IgD-negative memory B cell (primary cell): Measurements from ENCODE around the gene ADRB1. TPM values are rescaled to one million over a fixed set of nuclear protein-coding genes. Genes with fewer than 3 reads are reported as not detected.
A peak's percentile ranks its signal among the peaks of the same experiment; 100 is the strongest.

Source experiments
- H3K27ac Mint-ChIP-seq, 3 donors: one replicate each; pipeline ENCODE4 v1.8.0; 2020 to 2022; ENCODE audit warnings: mild to moderate bottlenecking in 3 of 3, mixed read lengths in 3 of 3, moderate library complexity in 1 of 3
- H3K27me3 Mint-ChIP-seq: one replicate; pipeline ENCODE4 v1.8.0; 2021; ENCODE audit warnings: mixed read lengths
- H3K36me3 Mint-ChIP-seq: one replicate; pipeline ENCODE4 v1.8.0; 2020; ENCODE audit warnings: mild to moderate bottlenecking, mixed read lengths
- H3K4me1 Mint-ChIP-seq, 3 donors: one replicate each; pipeline ENCODE4 v1.8.0; 2020 to 2022; ENCODE audit warnings: mixed read lengths in 3 of 3, mild to moderate bottlenecking in 1 of 3
- H3K4me3 Mint-ChIP-seq, 4 donors: one replicate each; pipeline ENCODE4 v1.8.0; 2020 to 2022; ENCODE audit warnings: mild to moderate bottlenecking in 4 of 4, mixed read lengths in 4 of 4, moderate library complexity in 3 of 4
- H3K9me3 Mint-ChIP-seq, 3 donors: one replicate each; pipeline ENCODE4 v1.8.0; 2020 to 2021; ENCODE audit warnings: mixed read lengths in 3 of 3, mild to moderate bottlenecking in 1 of 3
- polyA plus RNA-seq: library from polyadenylated mRNA; unstranded; fragments of 300-500 nt; fragmentation: Illumina TruSeq; gene quantifications from one replicate; pipeline ENCODE4 v1.2.3, GENCODE V29; 2021

Gene ADRB1
- polyA plus RNA-seq, 1 donor from 2014 or later = not detected

DNA sequence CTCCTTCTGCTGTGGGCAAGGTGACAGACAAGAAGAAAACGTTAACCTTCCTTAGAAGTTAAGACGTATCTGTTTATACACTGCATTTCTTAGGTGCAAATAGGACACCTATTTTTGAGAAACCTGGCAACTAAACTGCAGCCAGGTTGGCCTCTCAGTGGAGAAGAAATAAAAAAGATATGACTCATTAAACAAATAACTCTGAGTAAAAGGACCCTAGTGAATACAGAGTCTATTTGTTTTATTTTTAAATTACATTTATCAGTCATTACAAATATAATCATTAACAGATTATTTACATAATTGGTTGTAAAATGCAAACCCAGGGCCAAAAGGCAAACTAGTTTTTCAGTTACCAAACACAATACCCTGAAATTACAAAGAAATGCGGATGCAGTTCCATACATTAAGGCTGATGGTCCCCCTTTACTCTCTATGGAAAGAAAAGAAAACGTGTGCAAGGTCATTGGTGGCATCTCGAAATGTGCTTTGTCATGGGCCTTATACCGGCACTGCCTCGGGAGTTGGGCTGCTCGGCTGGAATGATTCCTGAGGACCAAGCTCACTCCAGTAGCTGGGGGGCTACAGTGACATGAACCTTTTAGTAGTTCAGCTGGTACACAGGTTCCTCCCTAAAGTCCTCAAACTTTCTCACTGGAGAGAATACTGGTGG lies 38.4 kb downstream of the ADRB1 start:
- Mint-ChIP-seq H3K27ac (no peak overlapping the region), H3K4me1 (peaks cover 0 to 5% (median 2%) of the 10 kb centered on the region in 3 donors), H3K27me3 (peaks cover 4% of the 10 kb centered on the region), H3K4me3 (no peak overlapping the region), H3K36me3 (peaks cover 2% of the 10 kb centered on the region), H3K9me3 (peaks cover 0 to 2% (median 0%) of the 10 kb centered on the region in 3 donors)

DNA sequence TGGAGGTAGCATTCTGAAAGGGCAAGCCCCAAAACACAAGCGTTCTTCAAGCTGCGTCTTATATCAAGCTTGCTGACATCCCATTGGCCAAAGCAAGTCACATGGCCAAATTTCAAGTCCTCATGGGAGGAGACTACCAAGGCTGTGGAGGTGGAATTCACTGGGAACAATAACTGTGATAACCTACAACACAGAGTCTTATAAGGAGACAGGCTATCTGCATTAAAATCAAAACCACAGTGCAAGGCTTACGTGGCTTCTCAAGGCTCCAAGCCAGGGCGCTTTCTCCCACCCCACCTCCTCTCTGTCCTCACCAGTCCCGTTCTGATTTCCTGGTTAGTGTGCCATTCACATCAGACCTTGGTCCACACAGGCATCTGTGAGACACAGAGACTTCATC lies 39.4 kb downstream of the ADRB1 start:
- peaks cover 4% of the 10 kb centered on the region for H3K27me3 Mint-ChIP-seq
- H3K36me3 Mint-ChIP-seq = peaks cover 2% of the 10 kb centered on the region
- H3K9me3 Mint-ChIP-seq = peaks cover 0 to 2% (median 0%) of the 10 kb centered on the region in 3 donors
- H3K4me3 Mint-ChIP-seq = no peak overlapping the region
- no peak overlapping the region for H3K27ac Mint-ChIP-seq
- H3K4me1 Mint-ChIP-seq = no peaks in the 10 kb centered on the region

DNA sequence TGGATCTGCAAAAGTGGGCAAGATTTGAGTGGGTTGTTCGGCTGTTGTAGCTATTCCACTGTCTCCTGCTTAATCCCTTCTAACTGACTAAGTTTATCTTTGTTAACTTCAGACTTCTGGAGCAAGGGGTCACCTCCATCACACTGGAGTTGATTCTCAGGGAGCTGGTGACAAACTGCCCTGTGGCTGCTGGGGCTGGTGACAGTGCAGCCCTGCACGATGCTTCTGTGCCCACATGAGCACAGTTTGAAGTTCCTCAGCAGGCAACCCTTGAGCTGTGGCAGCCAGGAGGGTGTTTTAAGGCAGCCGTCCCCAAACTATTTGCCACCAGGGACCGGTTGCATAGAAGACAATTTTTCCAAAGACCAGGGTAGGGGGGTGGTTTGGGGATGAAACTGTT lies 40.5 kb downstream of the ADRB1 start:
- Mint-ChIP-seq H3K27ac (peak overlapping the region in 1 of 3 donors; percentile 65), H3K4me1 (no peaks in the 10 kb centered on the region), H3K36me3 (peaks cover 2% of the 10 kb centered on the region), H3K4me3 (no peak overlapping the region), H3K9me3 (peaks cover 0 to 2% (median 0%) of the 10 kb centered on the region in 3 donors), H3K27me3 (peaks cover 4% of the 10 kb centered on the region)

DNA sequence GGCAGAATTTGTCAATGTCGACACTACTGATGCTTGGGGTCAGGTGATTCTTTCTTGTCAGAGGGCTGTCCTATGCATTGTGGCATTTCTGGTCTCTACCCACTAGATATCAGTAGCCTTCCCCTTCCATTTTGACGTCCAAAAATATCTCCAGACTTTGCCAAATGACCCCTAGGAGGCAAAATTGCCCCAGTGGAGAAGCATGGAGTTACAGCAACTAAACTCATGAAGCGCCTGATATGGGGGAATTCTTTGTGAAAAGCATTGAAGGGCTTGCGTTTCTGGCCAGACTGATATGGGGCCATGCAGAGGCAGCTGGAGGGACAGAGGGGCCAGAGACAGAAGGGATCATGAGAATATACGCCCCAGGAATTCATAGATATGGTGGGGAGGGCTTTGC lies 43.6 kb downstream of the ADRB1 start:
- Mint-ChIP-seq H3K27me3 (no peaks in the 10 kb centered on the region), H3K4me1 (no peaks in the 10 kb centered on the region), H3K4me3 (no peak overlapping the region), H3K27ac (no peak overlapping the region), H3K36me3 (no peaks in the 10 kb centered on the region), H3K9me3 (peaks cover 0 to 2% (median 0%) of the 10 kb centered on the region in 3 donors)

DNA sequence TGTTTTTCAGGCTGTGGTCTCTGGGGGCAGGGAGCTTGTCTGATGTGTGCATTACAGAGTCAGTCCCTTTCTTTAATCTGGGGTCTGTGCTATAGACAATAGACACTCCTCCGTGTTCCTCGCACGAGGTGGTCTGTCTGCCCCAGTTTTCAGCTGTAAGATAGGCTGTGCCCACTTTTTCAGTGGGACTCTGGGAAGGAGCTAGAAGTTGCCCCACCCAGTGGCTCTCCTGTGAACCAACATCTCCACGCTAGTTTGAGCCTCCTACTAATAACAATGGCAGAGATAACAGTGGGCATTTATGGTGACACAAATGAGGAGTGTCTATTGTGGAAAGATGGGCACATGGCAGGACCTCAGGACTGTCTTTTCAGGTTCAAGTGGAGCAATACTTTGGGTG lies 44.0 kb downstream of the ADRB1 start:
- H3K4me3 Mint-ChIP-seq = no peak overlapping the region
- no peaks in the 10 kb centered on the region for H3K4me1 Mint-ChIP-seq
- peaks cover 0 to 2% (median 0%) of the 10 kb centered on the region in 3 donors for H3K9me3 Mint-ChIP-seq
- H3K27me3 Mint-ChIP-seq = no peaks in the 10 kb centered on the region
- no peaks in the 10 kb centered on the region for H3K36me3 Mint-ChIP-seq
- no peak overlapping the region for H3K27ac Mint-ChIP-seq

DNA sequence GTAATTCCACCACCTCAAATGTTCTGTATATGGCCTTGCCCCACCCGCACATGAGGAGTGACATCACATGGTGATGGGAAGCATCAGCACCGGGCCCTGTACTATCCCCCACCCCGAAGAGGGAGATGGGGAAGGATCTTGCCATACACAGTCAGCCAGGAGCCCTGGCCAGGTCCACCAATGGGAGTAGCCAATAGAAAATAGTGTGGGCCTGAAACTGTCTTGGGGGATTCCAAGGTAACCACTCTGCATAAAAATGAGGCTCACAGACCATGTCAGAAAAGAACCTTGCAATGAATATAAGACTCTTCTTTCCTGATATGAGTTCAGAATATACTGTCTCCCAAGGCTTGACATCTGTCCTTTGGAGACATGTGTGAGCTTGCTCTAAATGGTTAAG lies 51.1 kb downstream of the ADRB1 start:
- Mint-ChIP-seq H3K27me3 (no peaks in the 10 kb centered on the region), H3K27ac (no peak overlapping the region), H3K4me1 (peaks cover 29 to 42% (median 38%) of the 10 kb centered on the region in 3 donors), H3K36me3 (no peaks in the 10 kb centered on the region), H3K4me3 (peak overlapping the region in 1 of 4 donors; percentile 77), H3K9me3 (no peaks in the 10 kb centered on the region)

DNA sequence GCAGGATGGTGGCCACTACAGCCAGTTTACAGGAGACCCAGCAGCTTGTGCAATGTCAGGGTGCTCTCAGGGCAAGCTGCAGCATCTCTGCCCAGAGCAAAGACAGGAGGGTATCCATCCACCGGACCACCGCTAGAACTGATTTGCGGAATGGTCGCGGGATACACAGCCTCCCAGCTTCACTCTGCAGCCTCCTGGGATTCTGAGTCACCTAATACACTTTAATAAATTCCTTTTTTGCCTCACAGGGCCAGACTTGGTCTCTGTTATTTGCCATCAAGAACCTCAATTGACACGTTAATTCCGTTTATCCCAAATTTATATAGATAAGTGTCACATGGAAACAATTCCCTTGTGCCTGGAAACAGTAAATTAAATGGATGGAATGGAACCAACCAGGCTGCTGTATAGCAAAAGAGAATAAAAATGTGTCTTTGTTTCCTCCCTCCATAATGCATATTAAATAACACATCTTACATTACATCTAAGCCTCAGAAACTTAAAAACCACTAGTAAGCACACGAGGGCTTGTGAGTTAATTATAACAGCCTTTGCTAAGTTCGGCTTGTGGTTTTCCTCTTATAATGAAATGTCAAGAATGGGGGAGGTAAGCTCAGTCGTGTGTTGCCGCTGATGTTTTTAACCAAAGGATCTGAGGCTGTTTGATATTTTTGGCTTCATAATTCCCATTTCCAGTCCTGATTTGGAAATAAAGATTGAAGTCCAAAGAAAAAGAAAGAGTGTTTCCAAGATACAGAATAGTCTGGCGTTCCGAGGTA lies 52.1 kb downstream of the ADRB1 start:
- Mint-ChIP-seq H3K27me3 (peaks cover 6% of the 10 kb centered on the region), H3K4me1 (peaks cover 38 to 51% (median 45%) of the 10 kb centered on the region in 3 donors), H3K9me3 (no peaks in the 10 kb centered on the region), H3K27ac (no peak overlapping the region), H3K4me3 (peak overlapping the region in 3 of 4 donors; percentile 12 to 69 (median 64)), H3K36me3 (no peaks in the 10 kb centered on the region)

Other genes starting within 250 kb of the ADRB1 start
- gene DCLRE1A, start 189.8 kb upstream of the ADRB1 start, polyA plus RNA-seq = 2.3 TPM
- 11.5 TPM for gene NHLRC2, start 189.2 kb upstream of the ADRB1 start, polyA plus RNA-seq
- 22.6 TPM for gene CCDC186, start 130.3 kb downstream of the ADRB1 start, polyA plus RNA-seq
- gene TDRD1, start 135.5 kb downstream of the ADRB1 start, polyA plus RNA-seq = not detected
- not detected for gene VWA2, start 195.4 kb downstream of the ADRB1 start, polyA plus RNA-seq